K562 (cell line): ENCODE measurements around the gene DRD2. TPM values are rescaled to one million over a fixed set of nuclear protein-coding genes. Genes with fewer than 3 reads are reported as not detected.

Source experiments
- ATAC-seq: fragments of 200-7000 bp; cut with Tn5 transposase; 3 replicates; pipeline ENCODE4 v1.9.1; 2020; ENCODE audit warnings: moderate library complexity
- BruUV-seq: library from RNA; stranded (reverse); fragments of 400-500 nt; replicated peaks from 2 replicates; lab custom pipeline; 2021; lab: Mats Ljungman, UMichigan
- CTCF ChIA-PET: fragments of 300-600 bp; formaldehyde crosslinking; extraction: SDS; loops from one replicate; lab custom pipeline; 2021; ENCODE audit warnings: low intra/inter-chr PET ratio; lab: Yijun Ruan, JAX
- POLR2A ChIA-PET: fragments of 300-600, 350-650 bp; sonication (Branson Sonifier 250); formaldehyde crosslinking; extraction: SDS; loops from one replicate; lab custom pipeline; 2021; ENCODE audit warnings: antibody characterized with exemption, inconsistent platforms; lab: Yijun Ruan, JAX
- DNase-seq, 4 experiments: peaks; one replicate each; pipeline versions ENCODE4 v3.0.0 to v3.0.0-alpha.2; 2011 to 2018; ENCODE audit warnings: low spot score in 3 of 4, mixed read lengths in 3 of 4; ENCODE audit errors: extremely low read depth in 1 of 4
- FAIRE-seq: peaks from 2 replicates; lab custom pipeline; 2011; peaks lifted over from hg19 to GRCh38; lab: Jason Lieb, UNC
- H2AFZ ChIP-seq: 2 replicates; pipeline ENCODE4 v1.6.0; 2011; ENCODE audit warnings: low read depth, low read length, control low read depth, inconsistent platforms
- H3K27ac ChIP-seq: fragments of 200-600 bp; 3 replicates; pipeline ENCODE4 v1.8.0; 2011; ENCODE audit warnings: low read depth, mild to moderate bottlenecking, control low read depth, inconsistent platforms, low read length, moderate library complexity, mixed read lengths; ENCODE audit errors: extremely low read depth
- H3K27me3 ChIP-seq, 2 experiments: fragments of 300-600 bp in 1 of 2; 2 replicates in 1 of 2; 3 replicates in 1 of 2; pipeline versions ENCODE4 v1.6.0 to v1.8.0; 2011; ENCODE audit warnings: inconsistent platforms in 2 of 2, low read length in 2 of 2, mild to moderate bottlenecking in 1 of 2, mixed read lengths in 1 of 2, moderate library complexity in 1 of 2; ENCODE audit not compliant: control insufficient read depth in 2 of 2, insufficient read depth in 2 of 2
- H3K36me3 ChIP-seq: fragments of 300-600 bp; 3 replicates; pipeline ENCODE4 v1.8.0; 2011; ENCODE audit warnings: mild to moderate bottlenecking, low read length, inconsistent platforms; ENCODE audit not compliant: control insufficient read depth, insufficient read depth
- H3K4me1 ChIP-seq, 2 experiments: fragments of 200-600 bp in 1 of 2; replicated peaks in 1 of 2; 2 replicates in 1 of 2; 3 replicates in 1 of 2; pipeline versions ENCODE4 v1.5.1 to v1.8.0; 2011; ENCODE audit warnings: inconsistent platforms in 2 of 2, low read length in 2 of 2, mild to moderate bottlenecking in 1 of 2, mixed read lengths in 1 of 2, moderate library complexity in 1 of 2; ENCODE audit not compliant: control insufficient read depth in 2 of 2, insufficient read depth in 2 of 2
- H3K4me2 ChIP-seq: 2 replicates; pipeline ENCODE4 v1.6.1; 2011; ENCODE audit warnings: low read length, control low read depth, inconsistent platforms, mixed read lengths; ENCODE audit not compliant: insufficient read depth
- H3K4me3 ChIP-seq: fragments of 200-600 bp; sonication (generic), shearing (Covaris generic); 2 replicates; pipeline ENCODE4 v1.5.1; 2016; ENCODE audit warnings: control low read depth, inconsistent platforms
- H3K79me2 ChIP-seq: fragments of 200-600 bp; 3 replicates; pipeline ENCODE4 v1.8.0; 2011; ENCODE audit warnings: low read length, inconsistent platforms; ENCODE audit not compliant: control insufficient read depth, insufficient read depth
- H3K9ac ChIP-seq, 2 experiments: 2 replicates each; pipeline versions ENCODE4 v1.6.0 to v1.6.1; 2011; ENCODE audit warnings: low read depth in 2 of 2, low read length in 2 of 2, control low read depth in 1 of 2, inconsistent platforms in 1 of 2, mild to moderate bottlenecking in 1 of 2, mixed read lengths in 1 of 2; ENCODE audit not compliant: insufficient read depth in 1 of 2
- H3K9me1 ChIP-seq: one replicate; pipeline ENCODE4 v1.6.0; 2011; ENCODE audit warnings: inconsistent platforms, mild to moderate bottlenecking, low read length, moderate library complexity; ENCODE audit not compliant: control insufficient read depth, insufficient read depth
- H3K9me3 ChIP-seq: replicated peaks from 2 replicates; pipeline ENCODE4 v1.5.1; 2011; ENCODE audit warnings: low read depth, low read length, inconsistent platforms; ENCODE audit not compliant: control insufficient read depth, insufficient read depth
- H4K20me1 ChIP-seq: replicated peaks from 2 replicates; pipeline ENCODE4 v1.6.1; 2011; ENCODE audit warnings: low read length, inconsistent platforms, mixed read lengths; ENCODE audit not compliant: control insufficient read depth, insufficient read depth
- DDX20 ChIP-seq: fragments of 450-650 bp; IDR thresholded peaks from 2 replicates; pipeline ENCODE4 v1.6.1; 2016; ENCODE audit warnings: missing genetic modification characterization, low read depth, mild to moderate bottlenecking, missing compliant biosample characterization, moderate library complexity
- FOXK1 ChIP-seq: sonication (generic); formaldehyde crosslinking; IDR thresholded peaks from 2 replicates; pipeline ENCODE4 v1.8.0; 2022; ENCODE audit warnings: missing genetic modification reagents, mild to moderate bottlenecking, borderline replicate concordance
- LEF1 ChIP-seq: fragments of 450-650 bp; IDR thresholded peaks from 2 replicates; pipeline ENCODE4 v1.6.1; 2016; ENCODE audit warnings: mild to moderate bottlenecking
- MEF2A ChIP-seq: IDR thresholded peaks from 2 replicates; pipeline ENCODE4 v1.6.1; 2011; ENCODE audit warnings: low read depth, mild to moderate bottlenecking, low read length, moderate library complexity; ENCODE audit not compliant: control insufficient read depth
- PHTF2 ChIP-seq: fragments of 250-450 bp; sonication (Bioruptor Pico); IDR thresholded peaks from 2 replicates; pipeline ENCODE4 v1.5.0; 2021; ENCODE audit warnings: mild to moderate bottlenecking
- PML ChIP-seq: IDR thresholded peaks from 2 replicates; pipeline ENCODE4 v1.6.1; 2012; ENCODE audit warnings: low read length, inconsistent platforms
- ZBTB17 ChIP-seq: fragments of 450-650 bp; formaldehyde crosslinking; IDR thresholded peaks from 2 replicates; pipeline ENCODE4 v1.4.0; 2020; ENCODE audit warnings: mild to moderate bottlenecking
- ZNF282 ChIP-seq: sonication (generic); formaldehyde crosslinking; IDR thresholded peaks from 2 replicates; pipeline ENCODE4 v1.8.1; 2023; ENCODE audit warnings: missing genetic modification reagents
- ZSCAN32 ChIP-seq: fragments of 450-650 bp; formaldehyde crosslinking; IDR thresholded peaks from 2 replicates; pipeline ENCODE4 v1.4.0; 2020; ENCODE audit warnings: mild to moderate bottlenecking, moderate library complexity
- WGBS: fragments of 100-300 bp; shearing (Covaris generic); methylation state at CpG from one replicate; pipeline ENCODE4 v1.1.6; 2016; ENCODE audit warnings: low coverage, mixed read lengths; ENCODE audit not compliant: insufficient coverage; ENCODE audit errors: missing lambda C conversion rate; 5-methylcytosine and 5-hydroxymethylcytosine counted together
- in situ Hi-C: fragments of 300-500 bp; cut with MboI; formaldehyde crosslinking; loops from 4 replicates; pipeline ENCODE4 v1.15.0; 2018; ENCODE audit warnings: inconsistent platforms, mixed read lengths
- intact Hi-C: fragments of 100-400 bp; cut with micrococcal nuclease; formaldehyde crosslinking; loops from 2 replicates; pipeline ENCODE4 v1.14.2; 2022
- polyA plus RNA-seq, 8 experiments: library from polyadenylated mRNA; depleted of rRNA in 4 of 8; stranded (reverse) in 5 of 8; unstranded in 3 of 8; fragments of >200 nt; fragmentation: Nextera tagmentation in 2 of 8; fragmentation: Illumina TruSeq in 1 of 8; extraction: Ambion mirVana in 2 of 8; extraction: Trizol in 1 of 8; gene quantifications; 2 replicates each; pipeline versions ENCODE4 v1.2.1 to v1.2.3, GENCODE V29; 2011 to 2014; ENCODE audit warnings: inconsistent platforms in 1 of 8, missing spikeins in 1 of 8
- total RNA-seq, 7 experiments: library from RNA; depleted of rRNA in 6 of 7; stranded (reverse); fragments of >200 nt in 6 of 7; fragmentation: Illumina TruSeq in 2 of 7; extraction: Trizol in 2 of 7; gene quantifications; 2 replicates each; pipeline versions ENCODE4 v1.2.1 to v1.2.3, GENCODE V29; 2011 to 2021; ENCODE audit warnings: low replicate concordance in 1 of 7
- TF ChIP-seq, protein P1 (sequence below): fragments of 450-650 bp; formaldehyde crosslinking; IDR thresholded peaks from 2 replicates; pipeline ENCODE4 v1.4.0; 2020; ENCODE audit warnings: mild to moderate bottlenecking, mixed read lengths
- TF ChIP-seq, protein P2 (sequence below), 2 experiments: fragments of 450-650 bp; IDR thresholded peaks; 2 replicates each; pipeline ENCODE4 v1.6.1; 2016; ENCODE audit warnings: mild to moderate bottlenecking in 2 of 2, borderline replicate concordance in 1 of 2, low read depth in 1 of 2, moderate library complexity in 1 of 2
- TF ChIP-seq, protein P3 (sequence below): fragments of 250-450 bp; sonication (Bioruptor Pico); IDR thresholded peaks from 2 replicates; pipeline ENCODE4 v1.8.0; 2022; ENCODE audit warnings: moderate library complexity, mild to moderate bottlenecking, inconsistent platforms

The DRD2 gene
- total and polyA plus RNA-seq, 9 of the 15 experiments (the other 6 are each of a cell fraction or from before 2014, with no cell fraction given) = not detected

DNA sequence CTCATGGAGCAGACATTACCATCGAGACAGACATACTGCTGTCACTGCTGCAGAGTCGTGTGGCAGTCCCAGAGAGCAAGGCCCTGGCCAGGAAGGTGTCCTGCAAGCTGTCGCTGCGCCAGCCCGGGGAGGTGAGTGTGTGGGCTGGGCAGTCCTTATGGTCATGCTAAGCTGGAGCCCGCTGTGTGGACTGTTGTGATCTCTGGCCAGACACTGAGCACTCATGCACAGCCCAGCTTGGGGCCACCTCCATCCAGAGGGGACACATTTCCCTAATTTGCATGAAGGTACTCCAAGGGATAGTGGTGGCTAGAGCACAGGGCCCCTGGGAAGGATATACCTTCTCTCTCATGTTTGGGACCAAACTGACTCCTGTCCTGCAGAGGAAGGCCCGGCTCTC, 78.0 kb downstream of the DRD2 start:
- Histone ChIP-seq H3K27ac (no peak overlapping the region), H3K9me3 (no peaks in the 10 kb centered on the region), H3K36me3 (no peaks in the 10 kb centered on the region), H3K4me2 (no peak overlapping the region), H2AFZ (no peak overlapping the region), H3K9me1 (no peaks in the 10 kb centered on the region), H4K20me1 (peaks cover 5% of the 10 kb centered on the region; the same call in 1 of the 2 replicates), H3K79me2 (no peaks in the 10 kb centered on the region), H3K27me3 (peaks cover 10 to 65% of the 10 kb centered on the region in 2 experiments; a peak in 4 of 5 replicates), H3K9ac (no peak overlapping the region), H3K4me1 (0 out of 5 replicates have a peak, but pooled peaks cover 0 to 5% of the 10 kb centered on the region in 2 experiments), H3K4me3 (no peak overlapping the region)
- FAIRE-seq = no peak
- BruUV-seq = no TSS peak
- intact Hi-C loops = no loop called here
- 0% methylated on average over 7 of the region's 7 CpGs for WGBS
- ChIA-PET POLR2A (no interaction called here), CTCF (no interaction called here)
- DNase-seq = no peak
- in situ Hi-C loops = no loop called here
- ATAC-seq = no peak
- TF ChIP-seq ZSCAN32 (CRISPR knock-in tag) = no peak
- TF ChIP-seq ZNF282 (CRISPR knock-in tag) = no peak
- TF ChIP-seq, protein P1, sequence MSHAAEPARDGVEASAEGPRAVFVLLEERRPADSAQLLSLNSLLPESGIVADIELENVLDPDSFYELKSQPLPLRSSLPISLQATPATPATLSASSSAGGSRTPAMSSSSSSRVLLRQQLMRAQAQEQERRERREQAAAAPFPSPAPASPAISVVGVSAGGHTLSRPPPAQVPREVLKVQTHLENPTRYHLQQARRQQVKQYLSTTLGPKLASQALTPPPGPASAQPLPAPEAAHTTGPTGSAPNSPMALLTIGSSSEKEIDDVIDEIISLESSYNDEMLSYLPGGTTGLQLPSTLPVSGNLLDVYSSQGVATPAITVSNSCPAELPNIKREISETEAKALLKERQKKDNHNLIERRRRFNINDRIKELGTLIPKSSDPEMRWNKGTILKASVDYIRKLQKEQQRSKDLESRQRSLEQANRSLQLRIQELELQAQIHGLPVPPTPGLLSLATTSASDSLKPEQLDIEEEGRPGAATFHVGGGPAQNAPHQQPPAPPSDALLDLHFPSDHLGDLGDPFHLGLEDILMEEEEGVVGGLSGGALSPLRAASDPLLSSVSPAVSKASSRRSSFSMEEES (CRISPR knock-in tag) = no peak
- TF ChIP-seq, protein P2, sequence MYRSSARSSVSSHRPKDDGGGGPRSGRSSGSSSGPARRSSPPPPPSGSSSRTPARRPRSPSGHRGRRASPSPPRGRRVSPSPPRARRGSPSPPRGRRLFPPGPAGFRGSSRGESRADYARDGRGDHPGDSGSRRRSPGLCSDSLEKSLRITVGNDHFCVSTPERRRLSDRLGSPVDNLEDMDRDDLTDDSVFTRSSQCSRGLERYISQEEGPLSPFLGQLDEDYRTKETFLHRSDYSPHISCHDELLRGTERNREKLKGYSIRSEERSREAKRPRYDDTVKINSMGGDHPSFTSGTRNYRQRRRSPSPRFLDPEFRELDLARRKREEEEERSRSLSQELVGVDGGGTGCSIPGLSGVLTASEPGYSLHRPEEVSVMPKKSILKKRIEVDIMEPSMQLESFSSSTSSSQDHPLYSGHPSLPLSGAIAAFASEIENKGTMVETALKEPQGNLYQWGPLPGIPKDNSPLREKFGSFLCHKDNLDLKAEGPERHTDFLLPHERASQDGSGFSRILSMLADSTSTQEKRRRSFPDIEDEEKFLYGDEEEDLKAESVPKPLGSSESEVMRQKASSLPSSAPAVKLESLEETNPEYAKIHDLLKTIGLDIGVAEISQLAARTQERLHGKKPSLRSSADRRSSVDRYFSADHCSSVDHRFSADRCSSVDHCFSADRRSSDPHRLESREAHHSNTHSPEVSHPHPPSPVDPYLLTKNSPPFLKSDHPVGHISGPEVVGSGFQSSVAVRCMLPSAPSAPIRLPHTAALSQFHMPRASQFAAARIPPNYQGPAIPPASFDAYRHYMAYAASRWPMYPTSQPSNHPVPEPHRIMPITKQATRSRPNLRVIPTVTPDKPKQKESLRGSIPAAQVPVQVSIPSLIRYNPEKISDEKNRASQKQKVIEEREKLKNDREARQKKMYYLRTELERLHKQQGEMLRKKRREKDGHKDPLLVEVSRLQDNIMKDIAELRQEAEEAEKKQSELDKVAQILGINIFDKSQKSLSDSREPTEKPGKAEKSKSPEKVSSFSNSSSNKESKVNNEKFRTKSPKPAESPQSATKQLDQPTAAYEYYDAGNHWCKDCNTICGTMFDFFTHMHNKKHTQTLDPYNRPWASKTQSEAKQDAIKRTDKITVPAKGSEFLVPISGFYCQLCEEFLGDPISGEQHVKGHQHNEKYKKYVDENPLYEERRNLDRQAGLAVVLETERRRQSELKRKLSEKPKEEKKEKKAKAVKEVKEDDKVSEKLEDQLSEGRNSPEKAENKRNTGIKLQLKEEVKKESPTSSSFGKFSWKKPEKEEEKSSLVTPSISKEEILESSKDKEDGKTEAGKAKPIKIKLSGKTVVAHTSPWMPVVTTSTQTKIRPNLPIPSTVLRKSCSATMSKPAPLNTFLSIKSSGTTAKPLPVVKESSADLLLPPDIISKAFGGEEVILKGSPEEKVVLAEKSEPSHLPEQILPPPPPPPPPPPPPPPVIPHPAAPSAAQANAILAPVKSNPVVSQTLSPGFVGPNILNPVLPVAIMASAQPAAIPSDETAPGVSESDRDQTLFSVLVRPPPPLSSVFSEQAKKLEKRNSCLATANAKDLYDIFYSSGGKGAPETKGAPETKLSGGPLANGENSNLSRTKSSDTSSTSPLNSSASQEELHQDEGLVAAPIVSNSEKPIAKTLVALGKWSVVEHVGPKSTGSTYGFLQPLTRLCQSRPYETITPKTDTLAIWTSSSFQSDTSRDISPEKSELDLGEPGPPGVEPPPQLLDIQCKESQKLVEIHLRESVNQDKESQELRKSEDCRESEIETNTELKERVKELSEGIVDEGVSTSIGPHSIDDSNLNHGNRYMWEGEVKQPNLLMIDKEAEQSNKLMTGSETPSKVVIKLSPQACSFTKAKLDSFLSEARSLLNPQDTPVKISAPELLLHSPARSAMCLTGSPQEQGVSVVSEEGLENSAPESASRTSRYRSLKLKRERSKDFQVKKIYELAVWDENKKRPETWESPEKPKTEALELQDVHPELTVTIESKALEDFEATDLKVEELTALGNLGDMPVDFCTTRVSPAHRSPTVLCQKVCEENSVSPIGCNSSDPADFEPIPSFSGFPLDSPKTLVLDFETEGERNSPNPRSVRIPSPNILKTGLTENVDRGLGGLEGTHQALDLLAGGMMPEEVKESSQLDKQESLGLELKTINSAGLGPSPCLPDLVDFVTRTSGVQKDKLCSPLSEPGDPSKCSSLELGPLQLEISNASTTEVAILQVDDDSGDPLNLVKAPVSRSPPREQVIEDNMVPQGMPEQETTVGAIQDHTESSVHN (IDR thresholded peaks at IDR 0.05; ENCODE audit: borderline replicate concordance in 1 of 2, low read depth in 1 of 2) = no peak
- TF ChIP-seq FOXK1 (CRISPR knock-in tag) = no peak
- TF ChIP-seq PML = no peak
- no peak for TF ChIP-seq LEF1
- no peak for TF ChIP-seq ZBTB17 (CRISPR knock-in tag)
- TF ChIP-seq MEF2A = no peak
- no peak for TF ChIP-seq PHTF2 (CRISPR knock-in tag)
- TF ChIP-seq, protein P3, sequence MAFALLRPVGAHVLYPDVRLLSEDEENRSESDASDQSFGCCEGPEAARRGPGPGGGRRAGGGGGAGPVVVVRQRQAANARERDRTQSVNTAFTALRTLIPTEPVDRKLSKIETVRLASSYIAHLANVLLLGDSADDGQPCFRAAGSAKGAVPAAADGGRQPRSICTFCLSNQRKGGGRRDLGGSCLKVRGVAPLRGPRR (CRISPR knock-in tag) = no peak
- TF ChIP-seq DDX20 (tag) = no peak
